ENCODE measurements around the gene TCERG1L.
A peak's percentile ranks its signal among the peaks of the same experiment; 100 is the strongest.

TCERG1L gene

GRCh38 chr10:131056091-131056579 is 255.4 kb downstream of the TCERG1L start:
- DNase-seq, result no peak

- DNase-seq, result no peak
These were observed 256.1 kb downstream of the TCERG1L start for GRCh38 chr10:131055437-131055836.

DNA sequence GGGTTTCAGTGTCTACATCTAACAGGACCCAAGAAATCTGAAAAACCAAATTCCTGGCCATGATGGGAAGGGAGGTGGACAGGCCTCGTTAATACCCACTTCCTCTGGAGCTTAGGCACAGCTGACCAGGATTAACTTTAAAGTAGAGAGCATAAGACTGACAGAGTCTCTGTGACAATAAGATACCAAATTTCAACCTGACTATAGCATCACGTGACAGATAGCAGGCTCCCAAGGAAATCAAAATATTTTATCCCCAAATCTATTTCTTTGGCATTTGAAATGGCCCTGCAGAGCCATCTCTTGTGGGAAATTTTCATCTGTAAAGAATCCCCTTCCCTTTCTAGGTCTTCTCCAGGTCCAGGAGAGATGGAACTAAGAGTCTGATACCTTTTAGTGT is 258.3 kb downstream of the TCERG1L start:
- DNase-seq, result no peak

GRCh38 chr10:131050162-131050766 is 261.3 kb downstream of the TCERG1L start:
- no peak for DNase-seq

GRCh38 chr10:131049016-131049415 is 262.5 kb downstream of the TCERG1L start:
- DNase-seq, result peak; percentile 9

DNA sequence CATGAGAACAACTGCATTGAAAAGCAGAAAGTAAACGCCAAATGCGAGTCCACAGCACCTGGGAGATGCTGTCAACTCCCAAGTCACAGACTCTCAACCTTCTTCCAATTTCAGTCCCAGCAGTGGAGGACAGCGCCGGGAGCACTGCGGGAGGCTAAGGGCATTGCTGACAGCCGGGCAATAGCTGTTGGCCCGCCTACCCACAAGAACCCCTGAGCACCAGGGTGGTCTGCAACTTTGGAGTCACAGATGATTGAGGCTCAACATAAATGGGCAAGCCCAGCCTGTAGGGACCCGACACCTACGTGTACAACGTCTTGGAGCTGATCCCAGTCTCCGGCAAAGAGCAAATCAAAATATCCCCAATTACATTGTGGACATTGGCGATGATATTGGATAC is 262.9 kb downstream of the TCERG1L start:
- DNase-seq, result no peak

DNA sequence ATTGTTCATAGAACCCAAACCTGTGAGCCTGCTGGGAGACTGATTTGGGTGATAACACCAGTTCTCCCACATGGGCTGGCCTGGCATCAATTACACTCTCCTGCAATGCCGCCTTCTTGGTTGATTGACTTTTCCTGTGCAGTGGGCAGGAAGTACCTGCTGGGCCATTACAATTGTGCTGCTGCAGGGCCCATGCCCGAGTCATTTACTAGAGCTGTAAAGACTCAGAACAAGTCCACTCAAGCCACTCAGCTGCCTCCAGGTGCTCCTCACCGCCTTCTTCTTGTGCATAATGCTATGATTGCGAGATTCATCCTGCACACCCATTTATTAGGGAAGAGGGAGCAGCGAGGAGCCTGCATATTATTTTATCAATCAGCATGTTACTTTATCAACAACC is 264.0 kb downstream of the TCERG1L start:
- DNase-seq, result no peak

DNA sequence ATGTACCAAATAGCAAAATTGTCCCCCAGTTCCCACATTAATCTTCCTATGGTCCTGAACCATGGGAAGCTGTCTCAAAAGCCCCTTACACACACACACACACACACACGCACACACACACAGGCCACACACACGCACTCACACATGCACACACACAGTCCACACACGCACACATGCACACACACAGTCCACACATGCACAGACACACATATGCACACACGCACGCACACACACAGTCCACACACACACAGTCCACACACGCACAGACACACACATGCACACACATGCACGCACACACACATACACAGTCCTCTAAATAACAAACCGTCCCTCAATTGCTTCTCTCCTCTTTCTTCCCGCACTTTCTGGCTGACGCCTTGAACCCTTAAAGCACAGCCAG is 265.3 kb downstream of the TCERG1L start:
- no peak for DNase-seq

DNA sequence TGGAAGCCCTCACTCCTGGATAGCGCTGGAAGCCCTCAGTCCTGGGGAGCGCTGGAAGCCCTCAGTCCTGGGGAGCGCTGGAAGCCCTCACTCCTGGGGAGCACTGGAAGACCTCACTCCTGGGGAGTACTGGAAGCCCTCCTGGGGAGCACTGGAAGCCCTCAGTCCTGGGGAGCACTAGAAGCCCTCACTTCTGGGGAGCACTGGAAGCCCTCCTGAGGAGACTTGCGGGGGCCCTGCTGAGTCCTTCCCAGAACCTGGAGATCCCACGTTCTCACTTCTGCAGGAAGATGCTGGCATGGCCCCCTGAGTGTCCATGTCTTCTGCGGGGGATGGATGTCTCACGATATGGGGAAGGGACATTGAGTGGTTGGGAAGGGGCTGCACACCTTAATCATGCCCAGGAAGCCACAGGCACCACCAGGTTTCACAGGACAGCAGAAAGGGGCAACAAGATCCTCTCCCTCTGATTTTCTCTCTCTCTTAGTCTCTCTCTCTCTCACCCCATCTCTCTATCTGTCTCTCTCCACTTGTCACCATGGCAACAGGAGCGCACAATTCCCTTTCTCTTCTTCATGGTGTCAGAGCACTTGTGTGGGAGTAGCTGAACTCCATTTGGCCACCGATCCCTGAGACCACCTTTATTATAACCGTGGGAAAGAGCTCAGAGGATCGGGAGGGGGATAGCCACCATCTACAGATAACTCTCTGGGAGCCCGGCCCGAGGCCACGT is 267.0 kb downstream of the TCERG1L start:
- DNase-seq, result no peak

GRCh38 chr10:131043039-131043691 is 268.4 kb downstream of the TCERG1L start:
- no peak for DNase-seq
